A673 (cell line): ENCODE data around the gene SORL1-AS1.

Experiments used
- BruUV-seq: library from RNA; stranded (reverse); fragments of 400-500 nt; replicated peaks from 2 replicates; lab custom pipeline; 2021; lab: Mats Ljungman, UMichigan
- CTCF ChIA-PET: fragments of 300-600 bp; sonication (Branson Sonifier 250); formaldehyde crosslinking; loops from one replicate; lab custom pipeline; 2022; ENCODE audit warnings: antibody characterized with exemption; lab: Charles Lee
- POLR2A ChIA-PET: fragments of 300-600 bp; sonication (Branson Sonifier 250); formaldehyde crosslinking; loops from one replicate; lab custom pipeline; 2022; ENCODE audit warnings: antibody characterized with exemption; ENCODE audit not compliant: low non-redundant PET; lab: Charles Lee
- DNase-seq: peaks from one replicate; pipeline ENCODE4 v3.0.0-alpha.2; 2015; ENCODE audit warnings: low spot score
- H3K27ac ChIP-seq: fragments of 200-600 bp; sonication (generic); 2 replicates; pipeline ENCODE4 v1.5.1; 2016; ENCODE audit warnings: mixed run types, low read depth, mild to moderate bottlenecking, mixed read lengths, antibody characterized with exemption, low read length; ENCODE audit not compliant: poor library complexity, severe bottlenecking
- H3K27me3 ChIP-seq: fragments of 200-600 bp; sonication (generic); replicated peaks from 2 replicates; pipeline ENCODE4 v1.6.1; 2017; ENCODE audit warnings: mixed run types, low read depth, mild to moderate bottlenecking, mixed read lengths, antibody characterized with exemption, low read length; ENCODE audit not compliant: insufficient read depth, poor library complexity
- H3K36me3 ChIP-seq: fragments of 200-600 bp; sonication (generic); 2 replicates; pipeline ENCODE4 v1.6.1; 2016; ENCODE audit warnings: mixed run types, mild to moderate bottlenecking, mixed read lengths, antibody characterized with exemption, low read length; ENCODE audit not compliant: insufficient read depth, poor library complexity, severe bottlenecking
- H3K4me1 ChIP-seq: fragments of 200-600 bp; sonication (generic); 2 replicates; pipeline ENCODE4 v1.6.1; 2017; ENCODE audit warnings: mixed run types, mild to moderate bottlenecking, mixed read lengths, antibody characterized with exemption, low read length; ENCODE audit not compliant: insufficient read depth, poor library complexity, severe bottlenecking
- H3K4me3 ChIP-seq: fragments of 200-600 bp; sonication (generic); 2 replicates; pipeline ENCODE4 v1.5.1; 2016; ENCODE audit warnings: low read depth, mixed run types, mild to moderate bottlenecking, mixed read lengths, low read length; ENCODE audit not compliant: poor library complexity, severe bottlenecking
- H3K9me3 ChIP-seq: fragments of 200-600 bp; sonication (generic); 2 replicates; pipeline ENCODE4 v1.6.1; 2016; ENCODE audit warnings: mixed run types, low read depth, mild to moderate bottlenecking, mixed read lengths, antibody characterized with exemption, low read length; ENCODE audit not compliant: poor library complexity, severe bottlenecking
- CTCF ChIP-seq: fragments of 300-800, 200-600 bp; sonication (generic); conservative IDR thresholded peaks from 2 replicates; pipeline ENCODE4 v1.5.1; 2017; ENCODE audit warnings: low read depth, mild to moderate bottlenecking, antibody characterized with exemption, low read length, moderate library complexity, mixed read lengths
- EZH2 ChIP-seq: fragments of 200-600 bp; sonication (generic); IDR thresholded peaks from 2 replicates; pipeline ENCODE4 v1.6.1; 2017; ENCODE audit warnings: borderline replicate concordance, low read depth, mild to moderate bottlenecking, mixed read lengths, antibody characterized with exemption, low read length; ENCODE audit not compliant: poor library complexity, severe bottlenecking
- intact Hi-C: fragments of 100-400 bp; cut with micrococcal nuclease; formaldehyde crosslinking; loops from one replicate; pipeline ENCODE4 v1.10.0; 2022; ENCODE audit not compliant: unreplicated experiment

Gene SORL1-AS1

GRCh38 chr11:121476379-121477032, 23.7 kb upstream of the SORL1-AS1 start:
- BruUV-seq = no TSS peak
- H3K4me1 ChIP-seq = peaks cover 11% of the 10 kb centered on the region
- no peak overlapping the region for H3K27ac ChIP-seq
- ChIA-PET POLR2A (no interaction called here), CTCF (no interaction called here)
- DNase-seq = no peak
- intact Hi-C loops = no loop called here
- H3K27me3 ChIP-seq = no peaks in the 10 kb centered on the region
- TF ChIP-seq EZH2 (no peak), CTCF (no peak)
- no peak overlapping the region for H3K4me3 ChIP-seq
- H3K9me3 ChIP-seq = no peaks in the 10 kb centered on the region
- H3K36me3 ChIP-seq = no peaks in the 10 kb centered on the region

- Histone ChIP-seq H3K27me3 (no peaks in the 10 kb centered on the region), H3K4me1 (peaks cover 7% of the 10 kb centered on the region), H3K36me3 (no peaks in the 10 kb centered on the region), H3K27ac (no peak overlapping the region), H3K9me3 (no peaks in the 10 kb centered on the region), H3K4me3 (no peak overlapping the region)
- CTCF ChIA-PET = no interaction called here
- BruUV-seq = no TSS peak
- DNase-seq = no peak
- TF ChIP-seq EZH2 (no peak), CTCF (no peak)
- POLR2A ChIA-PET = no interaction called here
- intact Hi-C loops = no loop called here
These were observed 21.9 kb upstream of the SORL1-AS1 start for GRCh38 chr11:121474680-121475079.

- TF ChIP-seq CTCF = no peak
- no peak for TF ChIP-seq EZH2
- BruUV-seq = no TSS peak
- CTCF ChIA-PET = no interaction called here
- peak; percentile 85 for DNase-seq
- no peaks in the 10 kb centered on the region for H3K27me3 ChIP-seq
- no peak overlapping the region for H3K4me3 ChIP-seq
- H3K9me3 ChIP-seq = no peaks in the 10 kb centered on the region
- POLR2A ChIA-PET = interaction anchor here (0.7 kb wide), 1 partner anchor 17 kb away, joined by 6 read pairs; no protein-coding TSS in a partner anchor
- no peaks in the 10 kb centered on the region for H3K4me1 ChIP-seq
- H3K36me3 ChIP-seq = no peaks in the 10 kb centered on the region
- H3K27ac ChIP-seq = no peak overlapping the region
- intact Hi-C loops = no loop called here
These were observed 20.5 kb upstream of the SORL1-AS1 start for GRCh38 chr11:121473064-121473777.
